Suprapubic skin (tissue), 4 donors: ENCODE measurements around the gene PCDHGC5. TPM values are rescaled to one million over a fixed set of nuclear protein-coding genes. Genes with fewer than 3 reads are reported as not detected.

Experiments
- DNase-seq, 2 donors: peaks; one replicate each; pipeline ENCODE4 v3.0.0-alpha.2; 2019; ENCODE audit warnings: low spot score in 2 of 2
- H3K27ac ChIP-seq: fragments of 200-600 bp; sonication (generic); one replicate; pipeline ENCODE4 v1.5.1; 2019
- H3K27me3 ChIP-seq: fragments of 200-600 bp; sonication (generic); one replicate; pipeline ENCODE4 v1.5.1; 2019
- H3K36me3 ChIP-seq: fragments of 200-600 bp; sonication (generic); one replicate; pipeline ENCODE4 v1.5.1; 2019
- H3K4me1 ChIP-seq: fragments of 200-600 bp; sonication (generic); one replicate; pipeline ENCODE4 v1.5.1; 2019
- H3K4me3 ChIP-seq: fragments of 200-600 bp; sonication (generic); one replicate; pipeline ENCODE4 v1.5.1; 2019; ENCODE audit warnings: mild to moderate bottlenecking
- H3K9me3 ChIP-seq: fragments of 200-600 bp; sonication (generic); one replicate; pipeline ENCODE4 v1.5.1; 2019
- EP300 ChIP-seq: sonication (generic); formaldehyde crosslinking; IDR thresholded peaks from one replicate; pipeline ENCODE4 v1.6.1; 2017; ENCODE audit warnings: antibody characterized with exemption
- POLR2A ChIP-seq, 2 donors: fragments of 450-650 bp; IDR thresholded peaks; one replicate each; pipeline ENCODE4 v1.6.1; 2017; ENCODE audit warnings: antibody characterized with exemption in 2 of 2, mild to moderate bottlenecking in 2 of 2, moderate library complexity in 2 of 2
- POLR2AphosphoS5 ChIP-seq, 3 donors: sonication (generic); formaldehyde crosslinking; IDR thresholded peaks; one replicate each; pipeline ENCODE4 v1.6.1; 2017; ENCODE audit warnings: antibody characterized with exemption in 3 of 3
- WGBS: methylation state at CpG from one replicate; pipeline ENCODE4 v1.1.5; 2018; 5-methylcytosine and 5-hydroxymethylcytosine counted together
- total RNA-seq, 4 donors: library from RNA; depleted of rRNA; stranded (reverse); fragments of >200 nt; gene quantifications; one replicate each; pipeline ENCODE4 v1.1.0, GENCODE V29; 2016
- TF ChIP-seq, protein P1 (sequence below), 2 donors: fragments of 200-600 bp in 1 of 2; fragments of 450-650 bp in 1 of 2; sonication (generic) in 1 of 2; IDR thresholded peaks; one replicate each; pipeline ENCODE4 v1.5.1; 2016 to 2019; ENCODE audit warnings: antibody characterized with exemption in 2 of 2, mild to moderate bottlenecking in 1 of 2, moderate library complexity in 1 of 2

PCDHGC5 gene
- total RNA-seq, 4 donors from 2014 or later, result 1.6 to 10.5 (median 3.2) TPM

GRCh38 chr5:141529873-141530272 lies 41.0 kb downstream of the PCDHGC5 start:
- no peaks in the 10 kb centered on the region for H3K9me3 ChIP-seq
- TF ChIP-seq POLR2A (IDR thresholded peaks at IDR 0.05), result no peak
- TF ChIP-seq, protein P1, sequence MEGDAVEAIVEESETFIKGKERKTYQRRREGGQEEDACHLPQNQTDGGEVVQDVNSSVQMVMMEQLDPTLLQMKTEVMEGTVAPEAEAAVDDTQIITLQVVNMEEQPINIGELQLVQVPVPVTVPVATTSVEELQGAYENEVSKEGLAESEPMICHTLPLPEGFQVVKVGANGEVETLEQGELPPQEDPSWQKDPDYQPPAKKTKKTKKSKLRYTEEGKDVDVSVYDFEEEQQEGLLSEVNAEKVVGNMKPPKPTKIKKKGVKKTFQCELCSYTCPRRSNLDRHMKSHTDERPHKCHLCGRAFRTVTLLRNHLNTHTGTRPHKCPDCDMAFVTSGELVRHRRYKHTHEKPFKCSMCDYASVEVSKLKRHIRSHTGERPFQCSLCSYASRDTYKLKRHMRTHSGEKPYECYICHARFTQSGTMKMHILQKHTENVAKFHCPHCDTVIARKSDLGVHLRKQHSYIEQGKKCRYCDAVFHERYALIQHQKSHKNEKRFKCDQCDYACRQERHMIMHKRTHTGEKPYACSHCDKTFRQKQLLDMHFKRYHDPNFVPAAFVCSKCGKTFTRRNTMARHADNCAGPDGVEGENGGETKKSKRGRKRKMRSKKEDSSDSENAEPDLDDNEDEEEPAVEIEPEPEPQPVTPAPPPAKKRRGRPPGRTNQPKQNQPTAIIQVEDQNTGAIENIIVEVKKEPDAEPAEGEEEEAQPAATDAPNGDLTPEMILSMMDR (IDR thresholded peaks at IDR 0.05), result no peak
- TF ChIP-seq POLR2AphosphoS5 (IDR thresholded peaks at IDR 0.05), result no peak
- no peak for DNase-seq
- no peaks in the 10 kb centered on the region for H3K27me3 ChIP-seq
- peaks cover 39% of the 10 kb centered on the region for H3K4me1 ChIP-seq
- peaks cover 40% of the 10 kb centered on the region for H3K36me3 ChIP-seq
- 96% methylated on average over 7 of the region's 7 CpGs for WGBS
- H3K27ac ChIP-seq, result peak overlapping the region; percentile 77
- H3K4me3 ChIP-seq, result no peak overlapping the region

- Histone ChIP-seq H3K4me1 (peaks cover 25% of the 10 kb centered on the region), H3K4me3 (no peak overlapping the region), H3K27me3 (no peaks in the 10 kb centered on the region), H3K36me3 (peaks cover 29% of the 10 kb centered on the region), H3K27ac (no peak overlapping the region), H3K9me3 (no peaks in the 10 kb centered on the region)
- 100% methylated on average over 1 of the region's 1 CpG for WGBS
- DNase-seq, result no peak
- TF ChIP-seq, protein P1 (IDR thresholded peaks at IDR 0.05), result no peak
- TF ChIP-seq POLR2A (IDR thresholded peaks at IDR 0.05) (no peak), EP300 (no peak), POLR2AphosphoS5 (IDR thresholded peaks at IDR 0.05) (no peak)
These were observed 43.8 kb downstream of the PCDHGC5 start for GRCh38 chr5:141532726-141533125.

- peaks cover 13% of the 10 kb centered on the region for H3K4me1 ChIP-seq
- no peak overlapping the region for H3K27ac ChIP-seq
- H3K9me3 ChIP-seq, result no peaks in the 10 kb centered on the region
- H3K27me3 ChIP-seq, result no peaks in the 10 kb centered on the region
- WGBS, result 89% methylated on average over 1 of the region's 1 CpG
- TF ChIP-seq, protein P1 (IDR thresholded peaks at IDR 0.05), result no peak
- TF ChIP-seq POLR2AphosphoS5 (IDR thresholded peaks at IDR 0.05) (no peak), POLR2A (IDR thresholded peaks at IDR 0.05) (no peak), EP300 (no peak)
- H3K36me3 ChIP-seq, result peaks cover 22% of the 10 kb centered on the region
- no peak overlapping the region for H3K4me3 ChIP-seq
- DNase-seq, result no peak
These were observed 45.0 kb downstream of the PCDHGC5 start for GRCh38 chr5:141533897-141534296.

- no peak overlapping the region for H3K4me3 ChIP-seq
- H3K27ac ChIP-seq, result no peak overlapping the region
- peaks cover 20% of the 10 kb centered on the region for H3K36me3 ChIP-seq
- 97% methylated on average over 4 of the region's 4 CpGs for WGBS
- DNase-seq, result no peak
- peaks cover 5% of the 10 kb centered on the region for H3K4me1 ChIP-seq
- TF ChIP-seq EP300 (no peak), POLR2AphosphoS5 (IDR thresholded peaks at IDR 0.05) (no peak), POLR2A (IDR thresholded peaks at IDR 0.05) (no peak)
- TF ChIP-seq, protein P1 (IDR thresholded peaks at IDR 0.05), result no peak
- no peaks in the 10 kb centered on the region for H3K9me3 ChIP-seq
- H3K27me3 ChIP-seq, result no peaks in the 10 kb centered on the region
These were observed 45.8 kb downstream of the PCDHGC5 start for GRCh38 chr5:141534492-141535213.

Other genes with a start within 250 kb of the PCDHGC5 start
- gene PCDHB15, start 243.7 kb upstream of the PCDHGC5 start, total RNA-seq, result 1 to 10 TPM in 3 of 4 donors, under 1 TPM in 1; 0.68 to 2.3 (median 1.6) TPM
- 1 to 10 TPM in 2 of 4 donors, under 1 TPM in 2; 0.57 to 4.5 (median 0.99) TPM for gene SLC25A2, start 185.0 kb upstream of the PCDHGC5 start, total RNA-seq
- 10 to 100 TPM; 47.3 to 70.3 (median 62.7) TPM for gene TAF7, start 168.3 kb upstream of the PCDHGC5 start, total RNA-seq
- under 1 TPM; 0.26 to 0.38 (median 0.33) TPM for gene PCDHGA1, start 158.6 kb upstream of the PCDHGC5 start, total RNA-seq
- 1 to 10 TPM; 2.0 to 3.4 (median 2.9) TPM for gene PCDHGA2, start 150.3 kb upstream of the PCDHGC5 start, total RNA-seq
- gene PCDHGA3, start 145.3 kb upstream of the PCDHGC5 start, total RNA-seq, result 1 to 10 TPM; 1.3 to 2.3 (median 1.7) TPM
- gene PCDHGB1, start 139.0 kb upstream of the PCDHGC5 start, total RNA-seq, result 1 to 10 TPM; 1.2 to 4.3 (median 2.8) TPM
- 1 to 10 TPM; 2.0 to 5.6 (median 3.2) TPM for gene PCDHGA4, start 134.1 kb upstream of the PCDHGC5 start, total RNA-seq
- 1 to 10 TPM; 2.6 to 6.5 (median 3.8) TPM for gene PCDHGB2, start 129.1 kb upstream of the PCDHGC5 start, total RNA-seq
- gene PCDHGA5, start 124.9 kb upstream of the PCDHGC5 start, total RNA-seq, result 1 to 10 TPM; 1.5 to 4.0 (median 2.7) TPM
- gene PCDHGB3, start 118.8 kb upstream of the PCDHGC5 start, total RNA-seq, result 1 to 10 TPM; 4.3 to 9.7 (median 7.5) TPM
- 1 to 10 TPM; 3.3 to 7.3 (median 5.3) TPM for gene PCDHGA6, start 115.2 kb upstream of the PCDHGC5 start, total RNA-seq
- 1 to 10 TPM; 2.7 to 5.6 (median 4.5) TPM for gene PCDHGA7, start 106.3 kb upstream of the PCDHGC5 start, total RNA-seq
- gene PCDHGB4, start 101.4 kb upstream of the PCDHGC5 start, total RNA-seq, result 10 to 100 TPM in 1 of 4 donors, 1 to 10 TPM in 3; 4.1 to 10.3 (median 7.2) TPM
- 1 to 10 TPM; 1.1 to 5.1 (median 2.1) TPM for gene PCDHGA8, start 96.4 kb upstream of the PCDHGC5 start, total RNA-seq
- gene PCDHGB5, start 91.1 kb upstream of the PCDHGC5 start, total RNA-seq, result 10 to 100 TPM; 13.3 to 27.4 (median 15.3) TPM
- 10 to 100 TPM in 1 of 4 donors, 1 to 10 TPM in 3; 4.9 to 20.8 (median 7.9) TPM for gene PCDHGA9, start 86.3 kb upstream of the PCDHGC5 start, total RNA-seq
- 10 to 100 TPM in 1 of 4 donors, 1 to 10 TPM in 3; 4.5 to 13.8 (median 8.2) TPM for gene PCDHGB6, start 81.1 kb upstream of the PCDHGC5 start, total RNA-seq
- gene PCDHGA10, start 76.1 kb upstream of the PCDHGC5 start, total RNA-seq, result 10 to 100 TPM in 2 of 4 donors, 1 to 10 TPM in 2; 7.0 to 23.6 (median 10.3) TPM
- 10 to 100 TPM in 2 of 4 donors, 1 to 10 TPM in 2; 9.2 to 18.3 (median 9.9) TPM for gene PCDHGB7, start 71.4 kb upstream of the PCDHGC5 start, total RNA-seq
- gene PCDHGA11, start 68.0 kb upstream of the PCDHGC5 start, total RNA-seq, result 10 to 100 TPM in 1 of 4 donors, 1 to 10 TPM in 3; 3.4 to 14.3 (median 6.9) TPM
- 10 to 100 TPM in 1 of 4 donors, 1 to 10 TPM in 3; 2.9 to 13.4 (median 6.6) TPM for gene PCDHGA12, start 58.6 kb upstream of the PCDHGC5 start, total RNA-seq
- 10 to 100 TPM; 30.0 to 73.4 (median 60.4) TPM for gene PCDHGC3, start 13.1 kb upstream of the PCDHGC5 start, total RNA-seq
- 10 to 100 TPM in 3 of 4 donors, 1 to 10 TPM in 1; 2.7 to 30.6 (median 15.0) TPM for gene PCDHGC4, start 4.1 kb upstream of the PCDHGC5 start, total RNA-seq
- 100 to 1,000 TPM in 1 of 4 donors, 10 to 100 TPM in 3; 83.0 to 115 (median 95.1) TPM for gene DIAPH1, start 129.9 kb downstream of the PCDHGC5 start, total RNA-seq
- 10 to 100 TPM; 50.0 to 79.2 (median 59.4) TPM for gene HDAC3, start 147.8 kb downstream of the PCDHGC5 start, total RNA-seq
- gene RELL2, start 147.9 kb downstream of the PCDHGC5 start, total RNA-seq, result 1 to 10 TPM; 2.9 to 9.0 (median 5.7) TPM
- 100 to 1,000 TPM in 2 of 4 donors, 10 to 100 TPM in 2; 40.1 to 117 (median 77.1) TPM for gene FCHSD1, start 162.3 kb downstream of the PCDHGC5 start, total RNA-seq
- gene ARAP3, start 193.1 kb downstream of the PCDHGC5 start, total RNA-seq, result 1 to 10 TPM; 1.5 to 7.4 (median 4.3) TPM